Measurements from ENCODE around the gene IL1RAP.

The IL1RAP gene

GRCh38 chr3:190558796-190559195 lies 44.9 kb downstream of the IL1RAP start:
- H3K27ac ChIP-seq (replicated peaks) = no peak overlapping the region
- TF ChIP-seq, protein P1, sequence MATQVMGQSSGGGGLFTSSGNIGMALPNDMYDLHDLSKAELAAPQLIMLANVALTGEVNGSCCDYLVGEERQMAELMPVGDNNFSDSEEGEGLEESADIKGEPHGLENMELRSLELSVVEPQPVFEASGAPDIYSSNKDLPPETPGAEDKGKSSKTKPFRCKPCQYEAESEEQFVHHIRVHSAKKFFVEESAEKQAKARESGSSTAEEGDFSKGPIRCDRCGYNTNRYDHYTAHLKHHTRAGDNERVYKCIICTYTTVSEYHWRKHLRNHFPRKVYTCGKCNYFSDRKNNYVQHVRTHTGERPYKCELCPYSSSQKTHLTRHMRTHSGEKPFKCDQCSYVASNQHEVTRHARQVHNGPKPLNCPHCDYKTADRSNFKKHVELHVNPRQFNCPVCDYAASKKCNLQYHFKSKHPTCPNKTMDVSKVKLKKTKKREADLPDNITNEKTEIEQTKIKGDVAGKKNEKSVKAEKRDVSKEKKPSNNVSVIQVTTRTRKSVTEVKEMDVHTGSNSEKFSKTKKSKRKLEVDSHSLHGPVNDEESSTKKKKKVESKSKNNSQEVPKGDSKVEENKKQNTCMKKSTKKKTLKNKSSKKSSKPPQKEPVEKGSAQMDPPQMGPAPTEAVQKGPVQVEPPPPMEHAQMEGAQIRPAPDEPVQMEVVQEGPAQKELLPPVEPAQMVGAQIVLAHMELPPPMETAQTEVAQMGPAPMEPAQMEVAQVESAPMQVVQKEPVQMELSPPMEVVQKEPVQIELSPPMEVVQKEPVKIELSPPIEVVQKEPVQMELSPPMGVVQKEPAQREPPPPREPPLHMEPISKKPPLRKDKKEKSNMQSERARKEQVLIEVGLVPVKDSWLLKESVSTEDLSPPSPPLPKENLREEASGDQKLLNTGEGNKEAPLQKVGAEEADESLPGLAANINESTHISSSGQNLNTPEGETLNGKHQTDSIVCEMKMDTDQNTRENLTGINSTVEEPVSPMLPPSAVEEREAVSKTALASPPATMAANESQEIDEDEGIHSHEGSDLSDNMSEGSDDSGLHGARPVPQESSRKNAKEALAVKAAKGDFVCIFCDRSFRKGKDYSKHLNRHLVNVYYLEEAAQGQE (IDR thresholded peaks at IDR 0.05; ENCODE audit: insufficient replicate concordance, low read depth) = no peak
- TF ChIP-seq SPI1 (IDR thresholded peaks at IDR 0.05; ENCODE audit: borderline replicate concordance, low read depth) (no peak), GABPA (IDR thresholded peaks at IDR 0.05; ENCODE audit: low read depth) (no peak), POLR2AphosphoS5 (IDR thresholded peaks at IDR 0.05; ENCODE audit: low read depth) (no peak)
- TF ChIP-seq, protein P2, sequence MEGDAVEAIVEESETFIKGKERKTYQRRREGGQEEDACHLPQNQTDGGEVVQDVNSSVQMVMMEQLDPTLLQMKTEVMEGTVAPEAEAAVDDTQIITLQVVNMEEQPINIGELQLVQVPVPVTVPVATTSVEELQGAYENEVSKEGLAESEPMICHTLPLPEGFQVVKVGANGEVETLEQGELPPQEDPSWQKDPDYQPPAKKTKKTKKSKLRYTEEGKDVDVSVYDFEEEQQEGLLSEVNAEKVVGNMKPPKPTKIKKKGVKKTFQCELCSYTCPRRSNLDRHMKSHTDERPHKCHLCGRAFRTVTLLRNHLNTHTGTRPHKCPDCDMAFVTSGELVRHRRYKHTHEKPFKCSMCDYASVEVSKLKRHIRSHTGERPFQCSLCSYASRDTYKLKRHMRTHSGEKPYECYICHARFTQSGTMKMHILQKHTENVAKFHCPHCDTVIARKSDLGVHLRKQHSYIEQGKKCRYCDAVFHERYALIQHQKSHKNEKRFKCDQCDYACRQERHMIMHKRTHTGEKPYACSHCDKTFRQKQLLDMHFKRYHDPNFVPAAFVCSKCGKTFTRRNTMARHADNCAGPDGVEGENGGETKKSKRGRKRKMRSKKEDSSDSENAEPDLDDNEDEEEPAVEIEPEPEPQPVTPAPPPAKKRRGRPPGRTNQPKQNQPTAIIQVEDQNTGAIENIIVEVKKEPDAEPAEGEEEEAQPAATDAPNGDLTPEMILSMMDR (IDR thresholded peaks at IDR 0.05; ENCODE audit: insufficient read depth, low read length) = no peak
- peak; percentile 33 to 37 for DNase-seq (ENCODE audit: low read depth in 1 of 2, low spot score in 1 of 2)
- H3K4me3 ChIP-seq (replicated peaks; ENCODE audit: insufficient read depth, low read length) = no peak overlapping the region
- H3K27me3 ChIP-seq (ENCODE audit: insufficient read depth, poor library complexity, severe bottlenecking) = no peaks in the 10 kb centered on the region

GRCh38 chr3:190560013-190560895 lies 46.4 kb downstream of the IL1RAP start:
- no peak for DNase-seq (ENCODE audit: low read depth in 1 of 2, low spot score in 1 of 2)
- H3K27ac ChIP-seq (replicated peaks) = no peak overlapping the region
- TF ChIP-seq POLR2AphosphoS5 (IDR thresholded peaks at IDR 0.05; ENCODE audit: low read depth) (no peak), SPI1 (IDR thresholded peaks at IDR 0.05; ENCODE audit: borderline replicate concordance, low read depth) (no peak), GABPA (IDR thresholded peaks at IDR 0.05; ENCODE audit: low read depth) (no peak)
- TF ChIP-seq, protein P2 (IDR thresholded peaks at IDR 0.05; ENCODE audit: insufficient read depth, low read length) = no peak
- TF ChIP-seq, protein P1 (IDR thresholded peaks at IDR 0.05; ENCODE audit: insufficient replicate concordance, low read depth) = no peak

DNA sequence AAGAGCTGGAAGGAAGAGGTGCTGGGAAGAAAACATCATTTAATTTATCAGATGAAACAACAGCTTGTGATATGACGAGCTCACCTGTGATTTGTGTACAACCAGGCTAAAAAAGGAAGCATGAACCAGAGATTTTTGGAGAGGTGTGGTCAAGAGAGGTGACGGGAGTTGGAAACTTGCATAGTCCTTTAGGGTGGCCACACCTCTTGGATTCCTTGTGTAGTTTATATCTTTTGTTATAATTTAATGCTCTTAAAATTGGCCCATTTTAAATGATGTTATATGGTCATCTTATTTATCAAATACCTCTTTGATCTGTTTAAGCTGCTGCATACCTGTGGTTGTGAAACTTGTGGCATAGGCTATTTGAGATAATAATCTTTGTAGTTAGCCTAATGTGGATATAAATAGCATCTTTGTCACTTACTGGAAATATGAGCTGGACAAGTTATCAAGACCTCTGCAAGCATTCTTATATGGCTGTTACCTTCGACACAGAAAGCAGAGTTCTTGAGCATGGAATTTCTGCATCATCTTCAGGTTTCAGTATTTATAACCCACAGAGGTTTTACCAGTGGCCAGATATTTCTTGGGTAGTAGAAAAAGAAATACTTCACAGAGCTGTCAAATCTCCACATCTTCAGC lies 49.1 kb downstream of the IL1RAP start:
- Histone ChIP-seq H3K4me3 (replicated peaks; ENCODE audit: insufficient read depth, low read length) (no peak overlapping the region), H3K27ac (replicated peaks) (no peak overlapping the region), H3K27me3 (ENCODE audit: insufficient read depth, poor library complexity, severe bottlenecking) (no peaks in the 10 kb centered on the region)
- TF ChIP-seq GABPA (IDR thresholded peaks at IDR 0.05; ENCODE audit: low read depth) = no peak
- TF ChIP-seq, protein P1 (IDR thresholded peaks at IDR 0.05; ENCODE audit: insufficient replicate concordance, low read depth) = no peak
- no peak for TF ChIP-seq SPI1 (IDR thresholded peaks at IDR 0.05; ENCODE audit: borderline replicate concordance, low read depth)
- TF ChIP-seq, protein P2 (IDR thresholded peaks at IDR 0.05; ENCODE audit: insufficient read depth, low read length) = no peak
- TF ChIP-seq POLR2AphosphoS5 (IDR thresholded peaks at IDR 0.05; ENCODE audit: low read depth) = no peak
- DNase-seq (ENCODE audit: low read depth in 1 of 2, low spot score in 1 of 2) = no peak

More at GRCh38 chr3:190560013-190560895, 46.4 kb downstream of the IL1RAP start:
- Histone ChIP-seq H3K4me3 (replicated peaks; ENCODE audit: insufficient read depth, low read length) (no peak overlapping the region), H3K27me3 (ENCODE audit: insufficient read depth, poor library complexity, severe bottlenecking) (no peaks in the 10 kb centered on the region)
